Loucy (cell line): Measurements from ENCODE around the gene PI4KA.

Source experiments
- EZH2phosphoT487 ChIP-seq: fragments of 200-600 bp; IDR thresholded peaks from 2 replicates; pipeline ENCODE4 v1.6.1; 2018; ENCODE audit warnings: antibody characterized with exemption, mild to moderate bottlenecking, moderate library complexity, borderline replicate concordance
- TF ChIP-seq, protein P1 (sequence below): fragments of 200-600 bp; sonication (generic); conservative IDR thresholded peaks from 2 replicates; pipeline ENCODE4 v1.5.1; 2014; ENCODE audit warnings: mild to moderate bottlenecking, antibody characterized with exemption, low read length

DNA sequence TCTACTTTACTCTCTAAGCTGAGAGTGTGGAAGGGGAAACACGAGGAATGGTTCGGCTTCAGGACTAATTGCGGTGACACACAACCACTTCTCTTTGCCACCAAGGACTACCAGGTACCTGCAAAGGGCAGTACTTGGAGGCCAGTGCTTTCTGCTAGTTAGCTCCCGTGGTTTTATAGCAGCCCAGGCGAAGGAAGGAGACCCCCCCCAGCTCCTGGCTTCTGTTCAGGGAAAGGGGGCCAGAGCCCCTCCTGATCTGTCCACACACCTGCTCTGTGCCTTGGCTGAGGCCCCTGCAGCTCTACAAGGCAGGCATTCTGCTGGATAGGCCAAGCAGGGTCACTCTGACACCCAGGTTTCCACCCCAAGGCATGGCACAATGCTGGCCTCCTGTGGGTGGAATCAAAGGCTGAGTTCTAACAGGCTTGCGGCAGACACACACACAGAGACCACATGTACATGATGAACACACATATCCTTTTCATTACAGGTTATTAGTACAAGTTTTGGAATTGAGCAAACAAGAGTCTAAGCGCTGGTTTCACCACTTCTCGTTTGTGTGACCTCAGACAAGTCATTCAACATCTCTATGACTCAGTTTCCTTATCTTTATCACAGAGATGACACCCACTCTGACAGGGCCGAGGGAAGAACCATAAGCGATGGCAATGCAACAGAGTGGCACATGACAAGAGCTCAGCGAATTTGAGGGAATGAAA, 77.2 kb downstream of the PI4KA start:
- TF ChIP-seq, protein P1, sequence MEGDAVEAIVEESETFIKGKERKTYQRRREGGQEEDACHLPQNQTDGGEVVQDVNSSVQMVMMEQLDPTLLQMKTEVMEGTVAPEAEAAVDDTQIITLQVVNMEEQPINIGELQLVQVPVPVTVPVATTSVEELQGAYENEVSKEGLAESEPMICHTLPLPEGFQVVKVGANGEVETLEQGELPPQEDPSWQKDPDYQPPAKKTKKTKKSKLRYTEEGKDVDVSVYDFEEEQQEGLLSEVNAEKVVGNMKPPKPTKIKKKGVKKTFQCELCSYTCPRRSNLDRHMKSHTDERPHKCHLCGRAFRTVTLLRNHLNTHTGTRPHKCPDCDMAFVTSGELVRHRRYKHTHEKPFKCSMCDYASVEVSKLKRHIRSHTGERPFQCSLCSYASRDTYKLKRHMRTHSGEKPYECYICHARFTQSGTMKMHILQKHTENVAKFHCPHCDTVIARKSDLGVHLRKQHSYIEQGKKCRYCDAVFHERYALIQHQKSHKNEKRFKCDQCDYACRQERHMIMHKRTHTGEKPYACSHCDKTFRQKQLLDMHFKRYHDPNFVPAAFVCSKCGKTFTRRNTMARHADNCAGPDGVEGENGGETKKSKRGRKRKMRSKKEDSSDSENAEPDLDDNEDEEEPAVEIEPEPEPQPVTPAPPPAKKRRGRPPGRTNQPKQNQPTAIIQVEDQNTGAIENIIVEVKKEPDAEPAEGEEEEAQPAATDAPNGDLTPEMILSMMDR = no peak
- no peak for TF ChIP-seq EZH2phosphoT487
